Hindlimb muscle (tissue), 1 donor: ENCODE measurements around the gene NADSYN1. TPM values are rescaled to one million over a fixed set of nuclear protein-coding genes. Genes with fewer than 3 reads are reported as not detected.
"Not testable (repeated sequence)": the region's sequence is repeated elsewhere in the genome, so short reads cannot be mapped to it uniquely, and the experiment has no call there.

ENCODE experiments used
- DNase-seq: peaks from one replicate; pipeline ENCODE4 v3.0.0-alpha.2; 2013
- polyA plus RNA-seq: library from polyadenylated mRNA; unstranded; fragments of 120-200 nt; gene quantifications from one replicate; pipeline ENCODE4 v1.2.1, GENCODE V29; 2013; ENCODE audit not compliant: insufficient read length

Gene NADSYN1
- polyA plus RNA-seq, 1 donor: 26.4 TPM

GRCh38 chr11:71491940-71492339, 38.9 kb downstream of the NADSYN1 start:
- no peak for DNase-seq

- no peak for DNase-seq
Measured at GRCh38 chr11:71495286-71496230, 42.6 kb downstream of the NADSYN1 start.

- no peak for DNase-seq
Measured at GRCh38 chr11:71496421-71496820, 43.4 kb downstream of the NADSYN1 start.

- no peak for DNase-seq
Measured at GRCh38 chr11:71498091-71498490, 45.1 kb downstream of the NADSYN1 start.

- DNase-seq: no peak
Measured at GRCh38 chr11:71499125-71499524, 46.1 kb downstream of the NADSYN1 start.

GRCh38 chr11:71499546-71499945, 46.5 kb downstream of the NADSYN1 start:
- DNase-seq: no peak

- DNase-seq: no peak
Measured at GRCh38 chr11:71500601-71501021, 47.6 kb downstream of the NADSYN1 start.

GRCh38 chr11:71501071-71501985, 48.3 kb downstream of the NADSYN1 start:
- no peak for DNase-seq

- DNase-seq: no peak
Measured at GRCh38 chr11:71502026-71502425, 49.0 kb downstream of the NADSYN1 start.

GRCh38 chr11:71502871-71503435, 50.0 kb downstream of the NADSYN1 start:
- no peak for DNase-seq

- DNase-seq: no peak
Measured at GRCh38 chr11:71504531-71504930, 51.5 kb downstream of the NADSYN1 start.

GRCh38 chr11:71505001-71505400, 52.0 kb downstream of the NADSYN1 start:
- DNase-seq: no peak

GRCh38 chr11:71505781-71506180, 52.8 kb downstream of the NADSYN1 start:
- no peak for DNase-seq

GRCh38 chr11:71507102-71507501, 54.1 kb downstream of the NADSYN1 start:
- DNase-seq: no peak

GRCh38 chr11:71518506-71519471, 65.8 kb downstream of the NADSYN1 start:
- DNase-seq: no peak

- no peak for DNase-seq
Measured at GRCh38 chr11:71519546-71519945, 66.5 kb downstream of the NADSYN1 start.

GRCh38 chr11:71525188-71525937, 72.4 kb downstream of the NADSYN1 start:
- DNase-seq: no peak

- DNase-seq: no peak
Measured at GRCh38 chr11:71525938-71526495, 73.0 kb downstream of the NADSYN1 start.

- DNase-seq: not testable (repeated sequence)
Measured at GRCh38 chr11:71526796-71527575, 74.0 kb downstream of the NADSYN1 start, which contains the start of gene KRTAP5-7. KRTAP5-7 (plus strand) TSS chr11:71527267; CDS start chr11:71527301, 34 bp downstream.
